GM18861 (cell line): ENCODE results near the gene NAT14.
"Not testable (repeated sequence)": the region's sequence is repeated elsewhere in the genome, so short reads cannot be mapped to it uniquely, and the experiment has no call there.

Experiments
- ATAC-seq: cut with Tn5 transposase; IDR thresholded peaks from one replicate; pipeline ENCODE4 v1.9.1; 2021; ENCODE audit not compliant: unreplicated experiment

Gene NAT14

GRCh38 chr19:55534280-55534679 is 49.3 kb downstream of the NAT14 start:
- not testable (repeated sequence) for ATAC-seq

GRCh38 chr19:55535173-55535964 is 50.4 kb downstream of the NAT14 start:
- ATAC-seq, result no peak

GRCh38 chr19:55535965-55536350 is 51.0 kb downstream of the NAT14 start:
- ATAC-seq, result no peak

- no peak for ATAC-seq
Measured at GRCh38 chr19:55536366-55536765, 51.4 kb downstream of the NAT14 start.
